GM18873 (cell line): ENCODE results near the gene H3-3A.

ENCODE experiments used
- ATAC-seq: cut with Tn5 transposase; IDR thresholded peaks from one replicate; pipeline ENCODE4 v1.9.1; 2021; ENCODE audit warnings: mild to moderate bottlenecking, moderate library complexity, moderate number of reproducible peaks; ENCODE audit not compliant: unreplicated experiment, low FRiP score

Gene H3-3A

DNA sequence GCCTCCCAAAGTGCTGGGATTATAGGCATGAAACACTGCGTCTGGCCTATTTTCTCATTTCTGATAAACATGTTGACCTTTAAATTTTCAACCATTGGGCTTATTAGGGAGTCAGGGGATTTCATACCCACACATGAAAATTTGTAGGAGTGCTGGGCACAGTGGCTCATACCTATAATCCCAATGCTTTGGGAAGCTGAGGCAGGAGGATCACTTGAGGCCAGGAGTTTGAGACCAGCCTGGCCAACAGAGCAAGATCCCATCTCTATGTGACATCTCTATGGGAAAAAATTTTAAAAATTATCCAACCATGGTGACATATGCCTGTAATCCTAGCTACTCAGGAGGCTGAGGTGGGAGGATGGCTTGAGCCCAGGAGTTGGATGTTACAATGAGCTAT is 10.5 kb upstream of the H3-3A start:
- ATAC-seq = no peak

DNA sequence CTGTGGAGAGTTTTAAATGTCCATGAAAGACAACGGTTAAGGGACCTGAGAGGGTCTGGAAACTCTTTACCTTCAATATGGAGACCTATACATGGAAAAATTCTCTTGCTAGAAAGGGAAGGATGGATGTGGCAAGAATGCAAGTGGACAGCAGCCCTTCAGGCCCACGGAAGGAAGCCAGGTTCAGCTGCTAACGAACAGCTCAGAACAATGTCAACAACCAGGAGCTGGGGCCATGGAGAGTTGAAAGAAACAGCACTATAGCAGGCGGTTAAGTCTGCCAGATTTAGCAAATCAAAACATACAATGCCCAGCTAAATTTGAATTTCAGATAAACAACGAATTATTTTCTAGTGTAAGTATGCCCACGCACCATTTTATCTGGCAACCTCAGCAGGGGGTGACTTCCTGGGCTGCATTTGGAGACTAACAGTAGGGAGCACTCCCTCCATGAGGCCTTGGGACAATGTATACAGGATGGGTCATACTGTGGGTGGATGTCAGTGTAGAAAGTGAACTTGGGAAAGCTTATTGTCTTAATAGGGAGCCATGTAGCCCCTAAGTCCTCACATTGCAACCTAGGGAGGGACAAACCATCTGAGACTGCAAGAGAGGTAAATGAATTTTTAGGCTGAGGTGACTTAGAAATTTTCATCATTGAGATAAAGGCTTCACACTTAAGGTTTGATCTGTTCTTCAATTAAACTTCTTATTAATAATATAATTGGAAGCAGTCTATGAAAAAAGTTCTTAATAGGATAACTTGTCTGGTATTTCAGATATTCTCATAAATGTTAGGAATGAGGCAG is 7.8 kb upstream of the H3-3A start:
- no peak for ATAC-seq

DNA sequence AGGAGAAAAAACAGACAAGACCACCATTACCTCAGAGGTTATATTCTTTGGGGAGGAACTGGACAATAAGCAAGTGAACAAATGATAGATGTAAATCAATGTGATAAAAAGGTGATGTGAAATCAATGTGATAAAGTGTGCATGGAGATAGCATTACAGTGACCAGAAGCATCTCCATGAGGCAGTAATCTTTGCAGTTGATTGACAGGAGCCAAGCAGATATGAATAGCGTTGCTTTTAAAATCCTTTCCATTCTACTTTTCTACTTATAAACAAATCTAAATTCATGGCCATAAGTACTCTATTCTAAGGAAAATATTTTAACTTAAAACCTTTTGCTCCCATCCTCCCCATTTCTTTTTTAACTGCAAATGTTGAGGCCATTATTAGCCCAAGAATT is 2.8 kb upstream of the H3-3A start:
- no peak for ATAC-seq

DNA sequence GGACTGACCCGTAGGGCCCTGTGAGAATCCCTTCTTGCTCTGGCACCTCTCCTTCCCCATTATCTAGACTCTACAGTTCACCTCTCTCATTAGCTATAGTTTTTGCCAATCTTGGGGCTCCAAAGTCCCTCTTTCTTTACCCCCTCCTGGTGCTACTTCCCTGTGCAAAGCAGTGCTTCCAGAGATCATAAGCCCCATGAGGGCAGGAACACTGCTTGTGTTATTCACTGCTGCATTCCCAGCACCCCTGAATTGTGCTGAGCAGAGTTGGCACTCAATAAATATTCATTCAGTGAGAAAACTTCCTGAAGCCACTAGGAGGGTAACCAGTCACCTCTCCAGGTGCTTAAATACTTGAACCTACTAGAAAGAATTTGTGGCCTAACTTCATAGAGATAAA is 2.1 kb upstream of the H3-3A start:
- no peak for ATAC-seq

DNA sequence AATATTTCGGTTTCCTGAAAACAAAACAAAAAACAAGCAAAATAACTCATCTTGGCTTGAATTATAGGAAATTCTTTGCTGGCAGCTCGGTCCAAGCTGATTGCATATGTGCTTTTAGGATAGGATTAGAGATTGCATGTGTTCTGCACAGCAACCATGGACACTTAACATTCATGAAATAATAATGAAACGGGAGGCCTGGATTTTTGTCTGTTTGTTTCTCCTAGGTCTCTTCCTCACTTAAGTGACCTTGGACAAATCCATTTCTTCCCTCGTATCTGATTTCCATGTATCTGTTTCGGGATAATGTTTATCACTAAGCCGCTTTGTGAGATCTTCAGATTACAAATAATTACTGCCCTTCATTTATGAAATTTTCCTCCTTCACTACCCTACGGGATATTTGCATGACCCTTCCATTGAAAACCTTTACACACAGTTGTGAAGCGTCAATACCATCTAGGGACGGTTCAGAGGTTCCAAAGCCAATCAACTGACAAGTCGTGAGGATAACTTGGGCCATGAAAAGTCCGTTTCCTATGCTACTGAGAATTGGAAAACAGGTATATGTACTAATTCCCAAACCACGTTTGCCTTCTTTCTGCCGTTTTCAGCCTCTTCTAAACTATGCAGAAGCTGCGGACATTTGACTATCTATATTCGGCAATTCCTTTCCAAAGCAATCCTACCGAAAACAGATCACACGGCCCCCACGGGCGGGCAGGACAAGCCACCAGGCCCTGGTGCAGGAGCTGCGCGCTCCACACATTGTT is 1.3 kb upstream of the H3-3A start:
- ATAC-seq = no peak

DNA sequence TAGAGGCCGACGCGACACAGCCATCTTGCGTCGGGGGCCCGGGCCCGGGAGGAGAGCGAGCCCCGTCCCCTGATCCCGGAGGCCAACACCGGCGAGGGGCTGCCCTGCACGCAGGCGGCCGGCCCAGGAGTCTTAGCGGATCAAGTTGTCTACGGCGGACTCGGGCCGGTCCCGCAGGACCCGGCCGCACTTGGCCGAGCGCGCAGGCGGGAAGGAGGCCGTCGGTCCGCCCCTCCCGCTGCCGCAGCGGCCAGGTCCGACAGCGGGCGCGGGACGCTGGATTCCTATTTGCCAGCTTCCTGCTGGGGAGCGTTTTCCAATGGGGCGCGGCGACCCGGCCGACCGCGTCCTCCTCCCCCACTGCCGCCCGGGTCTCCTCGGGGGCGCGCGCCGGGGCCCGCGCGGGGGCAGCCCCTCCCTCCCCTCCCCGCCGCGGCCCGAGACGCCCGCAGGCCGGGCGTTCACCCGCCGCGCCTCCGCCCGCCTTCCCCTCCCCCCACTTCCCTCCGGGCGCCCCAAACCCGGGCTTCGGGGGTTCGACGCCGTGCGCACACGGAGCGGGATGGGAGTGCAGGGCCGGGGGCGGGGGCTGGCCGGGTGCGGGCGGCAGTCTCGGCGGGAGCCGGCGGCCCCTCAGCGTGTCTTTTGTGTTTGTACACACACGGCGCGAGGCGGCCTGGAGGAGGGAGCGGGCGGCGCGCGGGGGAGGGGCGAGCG is 517 bp upstream of the H3-3A start:
- ATAC-seq = peak; percentile 27

DNA sequence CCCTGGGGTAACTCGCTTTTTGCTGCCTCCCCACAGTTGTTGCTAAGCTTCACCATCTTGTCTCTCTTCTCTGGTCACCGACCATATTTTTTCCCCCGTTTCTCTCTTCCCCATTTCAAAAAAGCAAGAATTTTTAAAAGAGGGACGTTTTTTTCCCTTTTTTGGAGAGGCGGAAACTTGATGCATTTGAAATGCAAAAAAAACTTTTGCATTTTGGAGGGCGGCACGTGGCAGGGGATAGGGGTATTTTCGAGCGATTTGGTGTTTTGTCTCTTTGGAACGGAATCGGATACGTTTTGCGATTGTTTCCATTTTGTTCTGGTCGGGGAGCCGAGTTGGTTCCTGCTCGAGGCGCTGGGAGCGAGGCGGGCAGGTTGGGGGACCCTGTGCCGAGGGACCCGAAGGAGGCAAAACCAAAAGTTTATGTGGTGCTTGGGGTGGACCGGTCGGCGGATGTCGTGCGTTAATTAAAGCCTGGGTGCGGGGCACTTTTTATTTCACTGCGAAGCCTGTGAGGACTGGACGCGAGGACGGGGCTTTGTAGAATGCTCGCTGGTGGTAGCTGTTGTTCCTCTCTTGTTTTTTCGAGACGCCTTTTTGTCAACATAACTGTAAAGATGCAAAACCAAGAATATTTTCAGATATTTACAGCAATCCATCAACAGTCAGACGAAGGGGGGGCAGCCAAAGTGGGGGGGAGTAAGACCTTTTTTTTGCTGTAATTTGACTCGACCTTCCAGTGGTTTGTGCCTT is 884 bp downstream of the H3-3A start:
- ATAC-seq = peak; percentile 16

DNA sequence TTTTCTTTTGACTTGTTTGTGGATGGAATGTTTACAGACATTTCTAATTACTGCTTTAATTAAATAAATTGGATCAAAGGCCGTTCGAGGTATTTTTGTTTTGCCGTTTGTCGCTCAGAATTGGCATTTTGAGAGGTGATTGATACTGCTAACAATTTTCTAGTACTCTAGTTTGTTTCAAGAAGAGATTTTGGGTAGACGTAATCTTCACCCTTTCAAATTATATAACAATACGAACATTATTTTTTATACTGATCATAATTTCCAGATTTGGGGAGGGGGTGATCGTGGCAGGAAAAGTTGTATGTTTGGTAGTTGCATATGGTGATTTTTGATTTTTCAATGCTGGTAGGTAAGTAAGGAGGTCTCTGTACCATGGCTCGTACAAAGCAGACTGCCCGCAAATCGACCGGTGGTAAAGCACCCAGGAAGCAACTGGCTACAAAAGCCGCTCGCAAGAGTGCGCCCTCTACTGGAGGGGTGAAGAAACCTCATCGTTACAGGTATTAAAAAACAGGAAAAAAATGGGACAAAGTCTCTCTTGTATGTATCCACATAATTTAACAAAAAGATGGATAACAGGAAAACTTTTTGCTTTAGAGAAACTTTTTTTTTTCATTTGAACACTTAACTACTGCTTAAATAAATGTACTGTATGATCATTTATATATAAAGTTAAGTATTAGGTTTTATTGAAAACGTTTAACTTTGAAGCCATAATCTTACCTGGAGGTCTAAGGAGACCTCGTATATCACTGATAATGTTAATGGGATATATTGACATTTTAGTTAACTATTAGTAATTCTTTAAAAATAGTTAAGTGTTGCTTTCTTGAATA is 1.7 kb downstream of the H3-3A start:
- no peak for ATAC-seq

DNA sequence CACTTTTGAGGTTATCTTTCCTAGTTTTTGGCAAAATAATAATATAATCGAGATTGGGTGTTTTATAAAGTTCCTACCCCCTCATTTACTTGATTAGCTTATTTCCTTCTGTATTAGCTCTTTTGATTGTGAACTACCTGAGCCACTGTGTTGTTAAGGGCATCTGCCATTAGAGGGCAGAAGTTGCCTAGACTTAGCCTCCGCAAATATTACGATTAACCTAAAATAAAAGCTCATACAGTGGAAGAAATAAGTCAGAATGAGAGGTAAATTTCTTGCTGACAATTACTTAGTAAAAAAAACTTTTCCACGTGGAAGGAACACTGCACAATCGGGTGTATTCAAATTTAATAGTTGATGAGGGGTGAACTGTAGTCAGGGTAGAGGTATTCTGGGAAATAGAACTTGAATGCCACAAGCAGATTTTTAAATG is 2.3 kb downstream of the H3-3A start:
- ATAC-seq = no peak

DNA sequence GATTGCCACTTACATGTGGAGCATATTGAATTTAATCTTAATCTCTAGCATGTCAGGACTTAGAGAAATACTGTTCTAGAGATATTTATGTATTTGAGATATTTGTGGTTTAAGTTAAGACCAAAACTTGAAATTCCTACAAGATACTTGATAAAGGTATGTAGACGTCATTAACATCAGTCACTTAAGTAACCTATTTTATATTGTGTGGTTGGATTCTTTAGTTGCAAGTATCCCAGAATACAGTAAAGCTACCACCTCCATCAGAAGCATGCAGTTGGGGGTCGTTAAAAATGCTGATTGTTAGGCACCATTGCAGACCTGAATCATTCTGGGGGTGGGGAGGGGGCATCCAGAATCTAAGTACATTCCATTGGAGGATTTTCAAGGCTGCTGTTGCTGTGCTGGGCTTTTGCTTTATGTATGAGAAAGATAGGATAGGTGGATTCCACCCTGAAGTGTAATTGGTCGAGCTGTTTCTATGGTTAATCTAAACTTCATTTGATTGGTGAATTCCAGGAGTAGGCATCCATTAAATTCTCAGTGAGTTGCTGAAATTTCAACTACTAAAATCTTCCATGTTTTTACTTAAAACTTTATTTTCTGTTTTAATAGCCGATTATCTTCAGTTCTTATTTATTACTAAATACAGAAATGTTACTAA is 4.0 kb downstream of the H3-3A start:
- no peak for ATAC-seq

DNA sequence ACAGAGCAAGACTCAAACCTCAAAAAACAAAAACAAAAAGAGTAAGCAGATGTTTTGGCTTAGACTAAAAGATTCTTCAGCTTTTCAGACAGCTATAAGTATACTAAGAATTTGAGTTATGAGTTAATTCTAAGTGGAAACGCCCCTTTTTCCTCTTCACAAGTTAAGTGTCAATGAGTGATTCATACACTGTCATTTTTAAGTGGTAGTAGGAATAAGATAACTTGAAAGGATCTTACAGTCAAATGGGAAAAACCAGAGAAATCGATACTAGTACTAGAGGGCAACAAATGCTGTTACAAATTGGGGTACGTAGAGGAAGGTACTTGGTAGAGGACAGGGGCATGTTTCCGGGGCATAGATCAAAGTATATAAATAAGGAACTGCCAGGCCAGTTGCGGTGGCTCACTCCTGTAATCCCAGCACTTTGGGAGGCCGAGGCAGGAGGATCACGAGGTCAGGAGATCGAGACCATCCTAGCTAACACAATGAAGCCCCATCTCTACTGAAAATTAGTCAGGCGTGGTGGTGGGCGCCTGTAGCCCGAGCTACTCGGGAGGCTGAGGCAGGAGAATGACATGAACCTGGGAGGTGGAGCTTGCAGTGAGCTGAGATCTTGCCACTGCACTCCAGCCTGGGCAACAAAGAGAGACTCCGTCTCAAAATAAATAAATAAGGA is 7.4 kb downstream of the H3-3A start:
- no peak for ATAC-seq

DNA sequence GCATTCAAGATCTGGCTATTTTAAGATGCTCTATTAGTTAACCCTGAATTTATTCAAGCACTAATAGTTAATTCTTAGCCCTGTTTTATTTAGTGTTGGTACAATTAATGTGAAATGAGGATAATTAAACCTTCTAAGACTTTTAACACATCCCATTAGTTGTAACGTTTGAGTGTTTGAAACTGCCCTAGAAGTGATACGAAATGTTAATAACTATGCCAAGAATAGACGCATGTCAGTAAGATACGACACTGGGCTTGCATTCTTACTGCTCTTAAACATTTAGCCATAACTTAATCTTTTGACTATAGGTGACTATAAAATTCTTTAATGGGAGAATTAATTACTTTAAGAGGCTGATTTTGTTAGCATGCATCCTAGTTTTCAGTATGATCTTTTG is 9.8 kb downstream of the H3-3A start:
- no peak for ATAC-seq

DNA sequence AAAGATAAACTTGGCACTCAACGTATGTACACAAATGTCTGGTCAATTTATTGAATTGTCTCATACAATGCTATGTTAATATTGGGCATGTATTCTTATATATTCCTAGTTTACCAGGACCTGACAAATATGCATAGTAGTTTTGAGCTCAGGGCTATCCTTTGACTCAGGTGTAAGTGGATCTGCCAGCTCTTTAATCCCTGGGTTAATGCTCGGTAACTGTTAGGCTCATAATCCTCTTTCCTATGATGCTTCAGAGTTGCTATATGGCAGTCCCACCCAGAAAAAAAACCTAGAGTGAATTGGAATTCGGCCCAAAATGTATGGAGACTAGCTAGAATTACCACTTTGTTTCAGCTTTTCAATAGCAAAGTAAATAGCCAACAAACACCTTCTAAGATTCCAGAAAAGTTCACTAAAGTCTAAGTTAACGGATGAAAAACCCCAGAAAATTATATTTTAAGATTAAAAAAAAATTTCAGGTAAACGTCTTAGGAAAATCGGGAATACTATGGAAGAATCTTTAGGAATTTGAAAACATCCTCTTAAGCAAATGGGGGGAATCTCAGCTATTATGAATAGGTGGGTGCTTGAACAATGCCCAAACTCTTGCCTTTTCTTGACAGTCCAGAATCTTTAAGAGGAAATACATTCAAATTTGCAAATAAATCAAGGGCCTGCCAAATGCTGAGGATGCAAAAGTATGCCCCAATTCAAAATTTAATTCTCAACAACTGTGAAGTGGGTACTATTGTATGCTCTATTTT is 10.9 kb downstream of the H3-3A start:
- no peak for ATAC-seq

DNA sequence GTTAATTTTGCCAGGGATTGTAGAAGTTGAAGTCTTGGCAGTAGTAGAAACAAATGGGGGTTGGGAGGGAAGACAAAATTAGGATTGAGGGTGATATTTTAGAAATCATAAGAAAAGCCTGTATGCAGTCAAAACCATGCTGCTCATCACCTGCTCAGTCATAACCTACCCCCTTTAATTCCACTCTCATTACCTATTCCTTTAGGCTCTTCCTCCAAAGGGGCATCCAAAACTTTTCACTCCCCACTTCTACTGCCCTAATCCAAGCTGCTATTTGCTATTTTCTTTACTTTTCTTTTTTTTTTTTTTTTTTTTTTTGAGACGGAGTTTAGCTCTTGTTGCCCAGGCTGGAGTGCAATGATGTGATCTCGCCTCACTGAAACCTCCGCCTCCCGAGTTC is 11.5 kb downstream of the H3-3A start:
- no peak for ATAC-seq

DNA sequence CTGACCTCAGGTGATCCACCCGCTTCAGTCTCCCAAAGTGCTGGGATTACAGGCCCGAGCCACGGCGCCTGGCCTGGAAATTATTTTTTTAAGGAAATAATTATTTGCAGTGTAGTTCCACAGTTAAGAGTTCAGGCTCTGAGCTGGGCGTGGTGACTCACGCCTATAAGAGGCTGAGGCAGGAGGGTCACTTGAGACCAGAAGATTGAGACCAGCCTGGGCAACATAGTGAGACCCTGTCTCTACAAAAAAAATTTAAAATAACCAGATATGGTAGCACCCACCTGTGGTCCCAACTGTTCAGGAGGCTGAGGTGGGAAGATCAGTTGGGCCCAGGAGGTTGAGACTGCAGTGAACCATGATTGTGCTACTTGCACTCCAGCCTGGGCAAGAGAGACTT is 13.9 kb downstream of the H3-3A start:
- no peak for ATAC-seq

DNA sequence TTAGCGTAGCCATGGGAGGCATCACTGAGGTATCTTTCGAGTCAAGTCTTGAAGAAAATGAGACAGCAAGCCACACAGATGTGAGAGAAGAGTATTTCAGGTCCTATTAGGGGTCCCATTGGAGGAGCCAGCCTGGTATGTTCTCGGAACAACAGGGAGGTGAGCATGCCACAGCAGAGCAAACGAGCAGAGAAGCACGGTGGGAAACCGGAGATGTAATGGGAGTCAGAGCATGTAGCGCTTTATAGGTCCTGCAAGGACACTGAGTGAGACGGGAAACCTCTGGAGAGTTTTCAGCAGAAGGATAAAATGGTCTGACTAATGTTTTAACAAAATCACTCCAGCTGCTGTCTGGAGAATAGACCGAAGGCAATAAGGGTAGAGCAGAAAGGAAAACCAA is 15.9 kb downstream of the H3-3A start:
- ATAC-seq = no peak

DNA sequence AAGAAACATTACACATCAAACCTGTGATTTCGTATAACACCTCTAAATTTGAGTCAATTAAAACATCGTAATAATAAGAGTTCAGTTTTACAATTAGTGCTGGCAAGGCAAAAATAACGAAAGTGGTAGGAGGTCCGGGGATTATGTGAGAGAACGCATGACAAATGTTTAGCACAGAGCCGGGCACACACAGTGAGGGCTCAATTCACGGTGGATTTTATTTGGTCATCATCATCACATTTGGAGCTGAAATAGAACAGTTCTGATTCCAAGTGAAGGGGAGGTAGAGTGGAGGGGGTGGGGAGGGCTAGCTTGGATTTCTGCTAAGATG is 20.0 kb downstream of the H3-3A start:
- ATAC-seq = no peak

DNA sequence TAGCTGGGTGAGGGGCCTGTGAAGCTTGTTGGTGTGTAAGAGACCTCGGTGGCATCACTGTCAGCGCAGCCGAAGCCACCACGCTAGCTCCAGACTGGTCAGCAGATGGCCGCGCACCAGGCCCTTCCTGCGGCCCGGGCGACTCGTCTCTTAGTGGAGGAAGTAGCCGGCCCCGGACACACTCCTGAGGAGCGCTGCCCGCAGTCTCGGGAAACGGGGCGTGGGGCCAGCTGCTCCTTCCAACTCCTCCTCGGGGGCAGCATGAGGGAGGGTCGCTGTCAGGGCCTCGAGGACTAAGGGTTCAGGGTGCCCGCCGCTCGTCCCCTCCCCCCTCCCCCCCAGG is 20.4 kb downstream of the H3-3A start:
- ATAC-seq = no peak
